ENCODE data around the gene EPSTI1.

The EPSTI1 gene

GRCh38 chr13:42852136-42852535, 139.9 kb downstream of the EPSTI1 start:
- Histone ChIP-seq H3K4me1 (ENCODE audit: insufficient read depth, insufficient read length) (no peaks in the 10 kb centered on the region), H3K4me3 (ENCODE audit: insufficient read length, low read depth) (no peak overlapping the region), H3K9ac (ENCODE audit: insufficient read length, low read depth) (no peak overlapping the region), H3K9me3 (ENCODE audit: insufficient read depth, low read length) (no peaks in the 10 kb centered on the region), H3K27me3 (ENCODE audit: insufficient read depth, insufficient read length) (no peaks in the 10 kb centered on the region), H3K36me3 (ENCODE audit: insufficient read depth, insufficient read length, low read length) (no peaks in the 10 kb centered on the region)
- no peak for DNase-seq (ENCODE audit: low read depth, low spot score)
- no peak for TF ChIP-seq ZNF274 (IDR thresholded peaks at IDR 0.05; ENCODE audit: low read depth, low read length)
- no peak for TF ChIP-seq SUZ12 (IDR thresholded peaks at IDR 0.05; ENCODE audit: extremely low read depth, insufficient read depth, insufficient read length)
- TF ChIP-seq YY1 (IDR thresholded peaks at IDR 0.05; ENCODE audit: insufficient read depth, insufficient read length): no peak

- H3K4me3 ChIP-seq (ENCODE audit: insufficient read length, low read depth): no peak overlapping the region
- TF ChIP-seq YY1 (IDR thresholded peaks at IDR 0.05; ENCODE audit: insufficient read depth, insufficient read length) (no peak), SUZ12 (IDR thresholded peaks at IDR 0.05; ENCODE audit: extremely low read depth, insufficient read depth, insufficient read length) (no peak), ZNF274 (IDR thresholded peaks at IDR 0.05; ENCODE audit: low read depth, low read length) (no peak)
- H3K9me3 ChIP-seq (ENCODE audit: insufficient read depth, low read length): no peaks in the 10 kb centered on the region
- DNase-seq (ENCODE audit: low read depth, low spot score): no peak
- H3K4me1 ChIP-seq (ENCODE audit: insufficient read depth, insufficient read length): no peaks in the 10 kb centered on the region
- no peaks in the 10 kb centered on the region for H3K27me3 ChIP-seq (ENCODE audit: insufficient read depth, insufficient read length)
- no peaks in the 10 kb centered on the region for H3K36me3 ChIP-seq (ENCODE audit: insufficient read depth, insufficient read length, low read length)
- no peak overlapping the region for H3K9ac ChIP-seq (ENCODE audit: insufficient read length, low read depth)
These were observed 142.8 kb downstream of the EPSTI1 start for GRCh38 chr13:42849200-42849599.

- DNase-seq (ENCODE audit: low read depth, low spot score): no peak
- no peaks in the 10 kb centered on the region for H3K36me3 ChIP-seq (ENCODE audit: insufficient read depth, insufficient read length, low read length)
- TF ChIP-seq ZNF274 (IDR thresholded peaks at IDR 0.05; ENCODE audit: low read depth, low read length) (no peak), SUZ12 (IDR thresholded peaks at IDR 0.05; ENCODE audit: extremely low read depth, insufficient read depth, insufficient read length) (no peak), YY1 (IDR thresholded peaks at IDR 0.05; ENCODE audit: insufficient read depth, insufficient read length) (no peak)
- H3K9ac ChIP-seq (ENCODE audit: insufficient read length, low read depth): no peak overlapping the region
- no peak overlapping the region for H3K4me3 ChIP-seq (ENCODE audit: insufficient read length, low read depth)
- H3K9me3 ChIP-seq (ENCODE audit: insufficient read depth, low read length): no peaks in the 10 kb centered on the region
- no peaks in the 10 kb centered on the region for H3K27me3 ChIP-seq (ENCODE audit: insufficient read depth, insufficient read length)
- H3K4me1 ChIP-seq (ENCODE audit: insufficient read depth, insufficient read length): no peaks in the 10 kb centered on the region
These were observed 144.0 kb downstream of the EPSTI1 start for GRCh38 chr13:42847891-42848663.

GRCh38 chr13:42836930-42837690, 154.9 kb downstream of the EPSTI1 start:
- no peak for TF ChIP-seq ZNF274 (IDR thresholded peaks at IDR 0.05; ENCODE audit: low read depth, low read length)
- Histone ChIP-seq H3K9me3 (ENCODE audit: insufficient read depth, low read length) (no peaks in the 10 kb centered on the region), H3K4me1 (ENCODE audit: insufficient read depth, insufficient read length) (no peaks in the 10 kb centered on the region), H3K27me3 (ENCODE audit: insufficient read depth, insufficient read length) (no peaks in the 10 kb centered on the region), H3K9ac (ENCODE audit: insufficient read length, low read depth) (no peak overlapping the region), H3K36me3 (ENCODE audit: insufficient read depth, insufficient read length, low read length) (no peaks in the 10 kb centered on the region), H3K4me3 (ENCODE audit: insufficient read length, low read depth) (no peak overlapping the region)
- DNase-seq (ENCODE audit: low read depth, low spot score): no peak

All from NT2/D1 (cell line).